IMR-90 (cell line): ENCODE results near the gene ITIH6. TPM values are rescaled to one million over a fixed set of nuclear protein-coding genes. Genes with fewer than 3 reads are reported as not detected.

Source experiments
- ATAC-seq: fragments of 200-7000 bp; cut with Tn5 transposase; 2 replicates; pipeline ENCODE4 v1.9.1; 2020; ENCODE audit warnings: low read depth, mild to moderate bottlenecking, moderate library complexity
- BruUV-seq: library from RNA; stranded (reverse); fragments of 400-500 nt; replicated peaks from 2 replicates; lab custom pipeline; 2021; lab: Mats Ljungman, UMichigan
- CTCF ChIA-PET: fragments of 300-600 bp; formaldehyde crosslinking; extraction: SDS; loops from one replicate; lab custom pipeline; 2021; ENCODE audit warnings: antibody characterized with exemption; lab: Yijun Ruan, JAX
- POLR2A ChIA-PET: fragments of 300-600 bp; sonication (Branson Sonifier 250); formaldehyde crosslinking; loops from one replicate; lab custom pipeline; 2022; ENCODE audit warnings: antibody characterized with exemption; ENCODE audit not compliant: unreplicated experiment; lab: Charles Lee
- DNase-seq: peaks from one replicate; pipeline ENCODE4 v3.0.0; 2013
- H2AFZ ChIP-seq: replicated peaks from 2 replicates; pipeline ENCODE3; 2013; ENCODE audit warnings: low read length, mild to moderate bottlenecking; ENCODE audit not compliant: poor library complexity
- H2AK5ac ChIP-seq: 2 replicates; pipeline ENCODE4 v1.6.1; 2013; ENCODE audit warnings: low read depth, low read length, inconsistent platforms
- H2AK9ac ChIP-seq: replicated peaks from 2 replicates; pipeline ENCODE3; 2013; ENCODE audit warnings: mild to moderate bottlenecking, low read depth, low read length, moderate library complexity; ENCODE audit not compliant: poor library complexity
- H2BK120ac ChIP-seq: 2 replicates; pipeline ENCODE4 v1.6.1; 2013; ENCODE audit warnings: low read depth, low read length, inconsistent platforms
- H2BK15ac ChIP-seq: 3 replicates; pipeline ENCODE4 v1.6.1; 2013; ENCODE audit warnings: low read depth, low read length, inconsistent platforms
- H2BK20ac ChIP-seq: 2 replicates; pipeline ENCODE4 v1.6.1; 2013; ENCODE audit warnings: low read depth, mild to moderate bottlenecking, inconsistent platforms, low read length, moderate library complexity
- H2BK5ac ChIP-seq: 2 replicates; pipeline ENCODE4 v1.6.1; 2013; ENCODE audit warnings: mild to moderate bottlenecking, low read depth, low read length, inconsistent platforms; ENCODE audit not compliant: poor library complexity, severe bottlenecking
- H3K14ac ChIP-seq: replicated peaks from 2 replicates; pipeline ENCODE4 v1.6.1; 2013; ENCODE audit warnings: low read depth, low read length, inconsistent platforms
- H3K18ac ChIP-seq: 2 replicates; pipeline ENCODE4 v1.6.1; 2013; ENCODE audit warnings: low read depth, low read length, control low read depth
- H3K23ac ChIP-seq: 2 replicates; pipeline ENCODE4 v1.6.1; 2013; ENCODE audit warnings: low read depth, low read length, inconsistent platforms
- H3K27ac ChIP-seq: 2 replicates; pipeline ENCODE4 v1.5.1; 2013; ENCODE audit warnings: mild to moderate bottlenecking, control low read depth, low read length; ENCODE audit not compliant: insufficient read depth
- H3K27me3 ChIP-seq: 2 replicates; pipeline ENCODE4 v1.6.1; 2013; ENCODE audit warnings: low read length; ENCODE audit not compliant: control insufficient read depth, insufficient read depth
- H3K36me3 ChIP-seq: 2 replicates; pipeline ENCODE4 v1.6.1; 2013; ENCODE audit warnings: low read length, mixed read lengths; ENCODE audit not compliant: control insufficient read depth, insufficient read depth
- H3K4ac ChIP-seq: 2 replicates; pipeline ENCODE4 v1.6.1; 2013; ENCODE audit warnings: low read depth, low read length, inconsistent platforms
- H3K4me1 ChIP-seq: 2 replicates; pipeline ENCODE4 v1.6.1; 2013; ENCODE audit warnings: low read length, mixed read lengths; ENCODE audit not compliant: control insufficient read depth, insufficient read depth
- H3K4me2 ChIP-seq: 2 replicates; pipeline ENCODE4 v1.6.1; 2013; ENCODE audit warnings: low read depth, mild to moderate bottlenecking, control low read depth, low read length, moderate library complexity
- H3K4me3 ChIP-seq: 2 replicates; pipeline ENCODE4 v1.5.1; 2013; ENCODE audit warnings: low read depth, mild to moderate bottlenecking, control low read depth, low read length, moderate library complexity; ENCODE audit not compliant: insufficient read depth
- H3K56ac ChIP-seq: 2 replicates; pipeline ENCODE4 v1.6.1; 2013; ENCODE audit warnings: low read length, inconsistent platforms; ENCODE audit not compliant: insufficient read depth; ENCODE audit errors: extremely low read depth
- H3K79me1 ChIP-seq, 2 experiments: 2 replicates each; pipeline ENCODE4 v1.6.1; 2013; ENCODE audit warnings: low read length in 2 of 2, inconsistent platforms in 1 of 2, low read depth in 1 of 2
- H3K9ac ChIP-seq: 2 replicates; pipeline ENCODE4 v1.6.1; 2013; ENCODE audit warnings: low read depth, low read length, control low read depth
- H3K9me1 ChIP-seq: 2 replicates; pipeline ENCODE4 v1.6.1; 2013; ENCODE audit warnings: low read length, inconsistent platforms; ENCODE audit not compliant: insufficient read depth
- H3K9me3 ChIP-seq: 2 replicates; pipeline ENCODE4 v1.6.1; 2013; ENCODE audit warnings: low read length; ENCODE audit not compliant: control insufficient read depth, insufficient read depth
- H4K20me1 ChIP-seq: 2 replicates; pipeline ENCODE4 v1.6.1; 2013; ENCODE audit warnings: low read length, inconsistent platforms; ENCODE audit not compliant: insufficient read depth
- H4K5ac ChIP-seq: 2 replicates; pipeline ENCODE4 v1.6.1; 2013; ENCODE audit warnings: mild to moderate bottlenecking, low read depth, low read length, control low read depth
- H4K8ac ChIP-seq, 2 experiments: 2 replicates each; pipeline ENCODE4 v1.6.1; 2013; ENCODE audit warnings: low read depth in 2 of 2, low read length in 2 of 2, control low read depth in 1 of 2, inconsistent platforms in 1 of 2
- H4K91ac ChIP-seq: 2 replicates; pipeline ENCODE4 v1.6.1; 2013; ENCODE audit warnings: low read depth, low read length, inconsistent platforms; ENCODE audit not compliant: insufficient read depth
- BHLHE40 ChIP-seq: fragments of 150-350 bp; IDR thresholded peaks from 2 replicates; pipeline ENCODE4 v1.6.1; 2016; ENCODE audit warnings: mild to moderate bottlenecking, low read depth, low read length
- CEBPB ChIP-seq: IDR thresholded peaks from 2 replicates; pipeline ENCODE4 v1.6.1; 2012; ENCODE audit warnings: low read depth, low read length, improper control_type of control experiment
- CTCF ChIP-seq: conservative IDR thresholded peaks from 2 replicates; pipeline ENCODE4 v1.5.1; 2012; ENCODE audit warnings: mild to moderate bottlenecking, low read depth, low read length, improper control_type of control experiment
- ELK1 ChIP-seq: fragments of 150-350 bp; IDR thresholded peaks from 2 replicates; pipeline ENCODE4 v1.6.1; 2016; ENCODE audit warnings: low read depth, mild to moderate bottlenecking, low read length, moderate library complexity, borderline replicate concordance
- FOS ChIP-seq: fragments of 150-350 bp; IDR thresholded peaks from 2 replicates; pipeline ENCODE4 v1.6.1; 2016; ENCODE audit warnings: low read depth, low read length
- MAFK ChIP-seq: IDR thresholded peaks from 2 replicates; pipeline ENCODE4 v1.6.1; 2012; ENCODE audit warnings: low read depth, low read length, improper control_type of control experiment
- MXI1 ChIP-seq: IDR thresholded peaks from 2 replicates; pipeline ENCODE4 v1.6.1; 2012; ENCODE audit warnings: low read depth, mild to moderate bottlenecking, low read length, moderate library complexity, borderline replicate concordance
- RCOR1 ChIP-seq: IDR thresholded peaks from 2 replicates; pipeline ENCODE4 v1.6.1; 2012; ENCODE audit warnings: mild to moderate bottlenecking, low read length, improper control_type of control experiment; ENCODE audit not compliant: insufficient replicate concordance
- SMC3 ChIP-seq: fragments of 150-350 bp; IDR thresholded peaks from 2 replicates; pipeline ENCODE4 v1.6.1; 2016; ENCODE audit warnings: low read depth, mild to moderate bottlenecking, antibody characterized with exemption, low read length, moderate library complexity
- WGBS, 2 experiments: methylation state at CpG; one replicate each; pipeline versions ENCODE4 v1.1.5 to v1.1.7; 2013; ENCODE audit warnings: missing lambda C conversion rate in 2 of 2; ENCODE audit not compliant: insufficient read length in 1 of 2; ENCODE audit errors: extremely low coverage in 2 of 2; 5-methylcytosine and 5-hydroxymethylcytosine counted together
- dilution Hi-C: fragments of 300-500 bp; cut with HindIII; formaldehyde crosslinking; loops from one replicate; pipeline ENCODE4 v1.14.3; 2018; ENCODE audit warnings: low sequenced_read_pairs; ENCODE audit not compliant: unreplicated experiment
- in situ Hi-C: fragments of 300-500 bp; cut with MboI; formaldehyde crosslinking; loops from 3 replicates; pipeline ENCODE4 v1.14.3; 2019; ENCODE audit warnings: low sequenced_read_pairs, inconsistent platforms, mixed read lengths
- intact Hi-C: fragments of 100-400 bp; cut with micrococcal nuclease; formaldehyde crosslinking; loops from 2 replicates; pipeline ENCODE4 v1.10.0; 2022
- polyA plus RNA-seq, 3 experiments: library from polyadenylated mRNA; depleted of rRNA; stranded (reverse); fragments of >200 nt; gene quantifications; 2 replicates each; pipeline ENCODE4 v1.2.3, GENCODE V29; 2012; ENCODE audit warnings: low replicate concordance in 1 of 3
- total RNA-seq: library from RNA; depleted of rRNA; stranded (reverse); fragments of >200 nt; gene quantifications from 2 replicates; pipeline ENCODE4 v1.2.3, GENCODE V29; 2012
- TF ChIP-seq, protein P1 (sequence below): fragments of 150-350 bp; IDR thresholded peaks from 2 replicates; pipeline ENCODE4 v1.6.1; 2017; ENCODE audit warnings: mild to moderate bottlenecking, antibody characterized with exemption, low read length, low read depth

The ITIH6 gene
- total and polyA plus RNA-seq, 2 of the 4 experiments (the other 2 are of a cell fraction): not detected

GRCh38 chrX:54721424-54721823, 76.6 kb downstream of the ITIH6 start:
- Histone ChIP-seq H3K27me3 (no peaks in the 10 kb centered on the region; the same call in 1 of the 2 replicates), H4K5ac (no peak overlapping the region), H2AK9ac (no peak overlapping the region), H3K9me1 (no peaks in the 10 kb centered on the region), H2BK5ac (no peak overlapping the region), H2AFZ (no peak overlapping the region), H3K79me1 (no peaks in the 10 kb centered on the region), H3K18ac (no peak overlapping the region), H2AK5ac (no peak overlapping the region), H3K4me1 (no peaks in the 10 kb centered on the region), H2BK15ac (no peak overlapping the region), H3K14ac (no peak overlapping the region), H3K36me3 (no peaks in the 10 kb centered on the region), H4K8ac (no peak overlapping the region), H3K56ac (no peak overlapping the region), H3K4me2 (no peak overlapping the region), H3K4me3 (no peak overlapping the region), H3K4ac (no peak overlapping the region), H3K23ac (no peak overlapping the region), H4K20me1 (no peaks in the 10 kb centered on the region), H3K9me3 (no peaks in the 10 kb centered on the region), H3K9ac (no peak overlapping the region), H2BK20ac (no peak overlapping the region), H2BK120ac (no peak overlapping the region), H3K27ac (no peak overlapping the region), H4K91ac (no peak overlapping the region)
- in situ Hi-C loops (no loop called here), intact Hi-C loops (no loop called here), dilution Hi-C loops (no loop called here)
- no TSS peak for BruUV-seq
- ChIA-PET CTCF (no interaction called here), POLR2A (no interaction called here)
- 50% methylated on average over 1 of the region's 4 CpGs; no CpG with 5 or more reads in 1 of the 2 experiments for WGBS, 2 experiments
- ATAC-seq (no peak), DNase-seq (no peak)
- TF ChIP-seq CTCF (no peak), BHLHE40 (no peak), ELK1 (no peak), RCOR1 (no peak), SMC3 (no peak), MXI1 (no peak), FOS (no peak), MAFK (no peak), CEBPB (no peak)
- TF ChIP-seq, protein P1, sequence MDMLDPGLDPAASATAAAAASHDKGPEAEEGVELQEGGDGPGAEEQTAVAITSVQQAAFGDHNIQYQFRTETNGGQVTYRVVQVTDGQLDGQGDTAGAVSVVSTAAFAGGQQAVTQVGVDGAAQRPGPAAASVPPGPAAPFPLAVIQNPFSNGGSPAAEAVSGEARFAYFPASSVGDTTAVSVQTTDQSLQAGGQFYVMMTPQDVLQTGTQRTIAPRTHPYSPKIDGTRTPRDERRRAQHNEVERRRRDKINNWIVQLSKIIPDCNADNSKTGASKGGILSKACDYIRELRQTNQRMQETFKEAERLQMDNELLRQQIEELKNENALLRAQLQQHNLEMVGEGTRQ: no peak
